RWPE2 (cell line): Measurements from ENCODE around the gene TST.

Experiments
- ATAC-seq: fragments of 200-7000 bp; cut with Tn5 transposase; 3 replicates; pipeline ENCODE4 v1.9.1; 2021; ENCODE audit warnings: low read depth
- DNase-seq: peaks from one replicate; pipeline ENCODE4 v3.0.0-alpha.2; 2020; ENCODE audit warnings: low spot score
- H3K27ac ChIP-seq: fragments of 450-650 bp; 2 replicates; pipeline ENCODE4 v1.5.1; 2017; ENCODE audit warnings: mild to moderate bottlenecking; ENCODE audit not compliant: poor library complexity, severe bottlenecking
- H3K27me3 ChIP-seq: fragments of 250-450 bp; sonication (Bioruptor Pico); 2 replicates; pipeline ENCODE4 v1.5.1; 2021; ENCODE audit warnings: mild to moderate bottlenecking, moderate library complexity; ENCODE audit not compliant: insufficient read depth, poor library complexity, severe bottlenecking
- H3K36me3 ChIP-seq: fragments of 250-450 bp; sonication (Bioruptor Pico); 2 replicates; pipeline ENCODE4 v1.5.1; 2020; ENCODE audit warnings: low read depth, mild to moderate bottlenecking, moderate library complexity
- H3K4me1 ChIP-seq: fragments of 250-450 bp; sonication (Bioruptor Pico); 2 replicates; pipeline ENCODE4 v1.5.1; 2021; ENCODE audit warnings: mild to moderate bottlenecking, moderate library complexity; ENCODE audit not compliant: insufficient read depth, poor library complexity, severe bottlenecking
- H3K4me3 ChIP-seq: fragments of 250-450 bp; sonication (Bioruptor Pico); 2 replicates; pipeline ENCODE4 v1.5.1; 2021; ENCODE audit warnings: mild to moderate bottlenecking, moderate library complexity; ENCODE audit not compliant: severe bottlenecking
- H3K9me3 ChIP-seq: fragments of 250-450 bp; sonication (Bioruptor Pico); 2 replicates; pipeline ENCODE4 v1.5.1; 2021; ENCODE audit warnings: mild to moderate bottlenecking, moderate library complexity; ENCODE audit not compliant: severe bottlenecking
- TF ChIP-seq, protein P1 (sequence below): fragments of 450-650 bp; IDR thresholded peaks from one replicate; pipeline ENCODE4 v1.5.1; 2017; ENCODE audit warnings: mild to moderate bottlenecking, moderate library complexity; ENCODE audit not compliant: poor library complexity, severe bottlenecking

The TST gene

DNA sequence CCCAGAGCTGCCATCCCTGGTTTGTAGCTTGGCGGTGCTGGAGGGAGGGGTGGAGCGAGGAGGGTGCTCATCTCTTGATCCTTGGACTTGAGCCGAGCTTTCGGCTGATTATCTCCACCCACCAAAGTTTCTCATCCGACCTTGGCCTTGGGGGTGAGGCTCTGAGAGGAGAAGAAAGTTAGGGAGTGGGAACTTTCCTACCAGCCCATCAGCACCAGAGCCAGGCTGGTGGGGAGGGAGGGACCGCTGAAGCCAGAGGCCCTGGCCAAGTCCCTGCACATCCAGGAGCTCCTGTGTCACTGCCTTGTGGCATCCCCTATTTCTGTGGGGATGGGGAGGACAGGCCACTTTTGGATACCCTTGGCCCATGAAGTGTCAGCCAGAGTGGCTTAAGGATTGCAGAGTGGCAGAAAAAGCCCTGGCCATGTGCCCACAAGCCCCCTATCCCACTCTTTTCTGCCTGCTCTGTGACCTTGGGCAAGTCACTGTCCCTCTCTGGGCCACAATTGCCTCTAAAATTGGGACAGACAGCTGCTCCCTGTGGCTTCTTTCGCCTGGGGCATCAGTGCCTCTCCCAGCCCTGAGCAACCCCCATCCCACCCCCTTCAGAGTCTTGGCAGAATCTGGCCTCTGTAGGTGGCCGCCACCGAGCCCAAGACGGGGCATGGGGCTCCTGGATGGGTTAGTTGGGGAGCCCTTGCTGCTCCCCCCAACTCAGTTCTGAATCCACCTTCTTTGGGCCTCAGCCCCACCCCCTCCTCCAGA, 42.5 kb upstream of the TST start:
- ATAC-seq, result no peak
- H3K9me3 ChIP-seq, result no peaks in the 10 kb centered on the region
- no peaks in the 10 kb centered on the region for H3K27me3 ChIP-seq
- no peak overlapping the region for H3K27ac ChIP-seq
- no peak overlapping the region for H3K4me3 ChIP-seq
- TF ChIP-seq, protein P1, sequence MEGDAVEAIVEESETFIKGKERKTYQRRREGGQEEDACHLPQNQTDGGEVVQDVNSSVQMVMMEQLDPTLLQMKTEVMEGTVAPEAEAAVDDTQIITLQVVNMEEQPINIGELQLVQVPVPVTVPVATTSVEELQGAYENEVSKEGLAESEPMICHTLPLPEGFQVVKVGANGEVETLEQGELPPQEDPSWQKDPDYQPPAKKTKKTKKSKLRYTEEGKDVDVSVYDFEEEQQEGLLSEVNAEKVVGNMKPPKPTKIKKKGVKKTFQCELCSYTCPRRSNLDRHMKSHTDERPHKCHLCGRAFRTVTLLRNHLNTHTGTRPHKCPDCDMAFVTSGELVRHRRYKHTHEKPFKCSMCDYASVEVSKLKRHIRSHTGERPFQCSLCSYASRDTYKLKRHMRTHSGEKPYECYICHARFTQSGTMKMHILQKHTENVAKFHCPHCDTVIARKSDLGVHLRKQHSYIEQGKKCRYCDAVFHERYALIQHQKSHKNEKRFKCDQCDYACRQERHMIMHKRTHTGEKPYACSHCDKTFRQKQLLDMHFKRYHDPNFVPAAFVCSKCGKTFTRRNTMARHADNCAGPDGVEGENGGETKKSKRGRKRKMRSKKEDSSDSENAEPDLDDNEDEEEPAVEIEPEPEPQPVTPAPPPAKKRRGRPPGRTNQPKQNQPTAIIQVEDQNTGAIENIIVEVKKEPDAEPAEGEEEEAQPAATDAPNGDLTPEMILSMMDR, result no peak
- no peaks in the 10 kb centered on the region for H3K36me3 ChIP-seq
- no peak for DNase-seq
- H3K4me1 ChIP-seq, result no peaks in the 10 kb centered on the region

DNA sequence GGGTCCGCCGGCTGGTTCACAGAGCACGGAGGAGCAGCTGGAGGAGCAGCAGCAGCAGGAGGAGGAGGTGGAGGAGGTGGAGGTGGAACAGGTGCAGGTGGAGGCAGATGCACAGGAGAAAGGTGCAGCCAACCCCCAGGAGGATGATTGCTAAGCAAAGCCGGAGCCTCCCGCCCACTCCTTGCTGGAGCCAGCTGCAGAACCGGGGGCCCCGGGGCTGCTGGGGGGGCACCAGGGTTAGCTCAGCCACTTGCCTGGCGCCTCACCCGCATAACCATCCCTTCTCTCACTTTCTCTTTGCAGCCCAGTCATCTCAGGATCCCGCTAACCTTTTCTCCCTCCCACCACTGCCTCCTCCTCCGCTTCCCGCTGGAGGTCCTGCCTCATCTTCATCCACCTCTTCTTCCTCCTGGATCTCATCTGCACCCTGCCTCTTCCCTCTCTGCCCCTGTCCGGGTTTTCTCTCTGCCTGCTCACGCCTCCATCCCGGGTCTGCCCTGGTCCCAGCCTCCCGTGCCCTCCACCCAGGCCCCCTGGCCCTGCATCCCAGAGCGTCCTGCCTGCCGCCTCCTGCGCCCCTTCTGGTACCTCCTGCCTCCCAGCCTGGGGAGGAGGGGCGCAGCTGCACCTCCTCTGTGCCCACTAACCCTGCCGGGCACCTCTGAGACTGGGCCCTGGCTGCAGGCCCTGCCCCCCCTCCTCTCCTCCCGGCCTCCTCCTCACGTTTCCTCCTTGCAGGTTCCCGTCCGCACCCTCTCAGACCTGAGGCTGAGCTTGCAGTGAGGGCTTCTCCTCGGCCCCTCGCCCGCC, 41.8 kb upstream of the TST start:
- Histone ChIP-seq H3K36me3 (no peaks in the 10 kb centered on the region), H3K27ac (no peak overlapping the region), H3K9me3 (no peaks in the 10 kb centered on the region), H3K4me1 (no peaks in the 10 kb centered on the region), H3K27me3 (no peaks in the 10 kb centered on the region), H3K4me3 (no peak overlapping the region)
- TF ChIP-seq, protein P1, result no peak
- DNase-seq (no peak), ATAC-seq (no peak)

DNA sequence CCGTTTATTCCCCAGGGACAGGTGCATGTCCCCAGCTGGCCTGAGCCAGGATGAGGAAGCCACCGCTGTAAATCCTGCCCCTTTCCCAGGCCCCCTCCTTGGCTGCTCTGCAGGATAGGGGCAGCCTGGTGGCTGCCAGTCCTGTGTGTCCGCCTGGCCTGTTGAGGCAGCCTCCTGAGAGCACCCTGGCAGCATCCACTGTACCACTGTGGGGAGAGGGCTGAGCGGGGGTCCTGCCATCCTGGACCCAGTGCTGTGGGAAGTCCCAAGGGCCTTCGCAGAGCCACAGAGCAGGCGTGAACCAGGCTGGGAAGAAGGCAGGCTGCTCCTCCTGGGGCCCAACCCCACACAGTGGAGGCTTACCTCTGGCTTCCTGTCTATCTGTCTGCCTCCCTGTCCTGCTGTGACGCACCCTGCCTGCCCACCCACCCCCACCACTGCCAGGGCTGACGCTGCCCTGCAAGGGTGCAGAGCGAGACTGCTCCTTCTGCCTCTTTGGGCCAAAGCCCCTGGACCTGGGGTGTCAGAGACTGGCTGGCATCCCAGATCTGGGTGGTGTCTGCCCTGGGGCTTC, 40.7 kb upstream of the TST start:
- DNase-seq, result no peak
- H3K27ac ChIP-seq, result no peak overlapping the region
- no peak overlapping the region for H3K4me3 ChIP-seq
- H3K36me3 ChIP-seq, result no peaks in the 10 kb centered on the region
- TF ChIP-seq, protein P1, result no peak
- no peaks in the 10 kb centered on the region for H3K27me3 ChIP-seq
- no peaks in the 10 kb centered on the region for H3K9me3 ChIP-seq
- no peak for ATAC-seq
- no peaks in the 10 kb centered on the region for H3K4me1 ChIP-seq

DNA sequence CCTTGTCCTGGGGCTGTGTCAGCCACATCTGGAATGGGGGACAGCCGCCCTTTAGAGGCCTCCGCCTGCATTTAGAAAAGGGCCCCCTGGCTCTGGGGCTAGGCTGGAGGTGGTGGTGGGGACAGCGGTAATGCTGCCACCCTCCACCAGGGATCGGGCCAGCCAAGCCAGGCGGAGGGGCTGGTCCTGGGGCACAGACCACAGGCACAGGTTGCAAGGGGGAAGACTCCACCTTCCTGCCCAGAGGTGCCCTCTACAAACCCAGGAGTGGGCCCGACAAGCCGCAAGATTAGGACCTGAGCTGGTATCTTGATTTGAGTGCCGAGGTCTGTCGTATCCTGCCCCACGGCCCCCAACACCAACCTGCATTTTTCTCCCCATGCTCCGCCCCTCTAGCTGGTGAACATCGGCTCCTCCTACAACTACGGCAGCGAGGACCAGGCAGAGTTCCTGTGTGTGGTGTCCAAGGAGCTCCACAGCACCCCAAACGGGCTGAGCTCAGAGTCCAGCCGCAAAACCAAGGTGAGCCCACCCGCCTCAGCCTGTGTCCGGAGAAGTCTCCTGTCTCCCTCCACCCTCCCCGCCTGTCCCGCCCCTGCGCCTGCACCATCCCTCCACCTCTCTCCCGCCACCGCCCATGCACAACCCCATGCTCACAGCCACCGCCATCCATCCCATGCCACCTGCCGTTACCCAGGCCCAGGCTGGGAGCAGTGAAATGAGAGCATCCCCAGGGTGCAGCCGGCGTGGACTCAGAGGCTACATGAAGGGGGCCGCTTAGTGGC, 39.9 kb upstream of the TST start:
- ATAC-seq (no peak), DNase-seq (no peak)
- Histone ChIP-seq H3K9me3 (no peaks in the 10 kb centered on the region), H3K4me3 (no peak overlapping the region), H3K27ac (no peak overlapping the region), H3K36me3 (no peaks in the 10 kb centered on the region), H3K4me1 (no peaks in the 10 kb centered on the region), H3K27me3 (no peaks in the 10 kb centered on the region)
- TF ChIP-seq, protein P1, result no peak
